ENCODE measurements around the gene PLD3.

Gene PLD3

DNA sequence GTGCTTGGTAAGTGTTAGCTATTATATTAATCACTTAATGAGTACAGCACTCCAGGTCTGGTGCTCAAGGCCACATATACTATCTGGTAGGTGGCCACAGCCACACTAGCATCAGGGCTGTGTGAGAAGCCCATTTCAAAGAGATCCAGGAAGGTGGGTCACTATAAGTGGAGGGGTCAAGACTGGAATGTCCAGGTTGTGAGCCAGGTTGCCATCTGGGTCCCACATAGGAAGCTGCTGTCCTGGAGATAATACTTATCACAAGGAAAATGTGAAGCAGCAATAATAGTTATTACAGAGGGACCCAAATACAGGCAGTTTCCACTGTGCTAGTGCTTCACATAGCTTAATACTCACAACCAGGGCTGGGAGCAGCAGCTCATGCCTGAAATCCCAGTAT lies 13.4 kb upstream of the PLD3 start:
- Histone ChIP-seq H3K36me3 (ENCODE audit: insufficient read depth, low read length) (peaks cover 42% of the 10 kb centered on the region), H3K27ac (ENCODE audit: low read depth, low read length) (no peak overlapping the region), H3K9me3 (ENCODE audit: low read length) (no peaks in the 10 kb centered on the region), H3K4me1 (ENCODE audit: insufficient read depth, low read length) (no peaks in the 10 kb centered on the region), H3K9ac (ENCODE audit: low read length) (no peak overlapping the region), H3K4me3 (ENCODE audit: low read depth in 1 of 2, low read length in 2 of 2) (no peak overlapping the region), H3K27me3 (ENCODE audit: control insufficient read depth in 1 of 2, insufficient read depth in 2 of 2, low read length in 2 of 2) (no peaks in the 10 kb centered on the region)

DNA sequence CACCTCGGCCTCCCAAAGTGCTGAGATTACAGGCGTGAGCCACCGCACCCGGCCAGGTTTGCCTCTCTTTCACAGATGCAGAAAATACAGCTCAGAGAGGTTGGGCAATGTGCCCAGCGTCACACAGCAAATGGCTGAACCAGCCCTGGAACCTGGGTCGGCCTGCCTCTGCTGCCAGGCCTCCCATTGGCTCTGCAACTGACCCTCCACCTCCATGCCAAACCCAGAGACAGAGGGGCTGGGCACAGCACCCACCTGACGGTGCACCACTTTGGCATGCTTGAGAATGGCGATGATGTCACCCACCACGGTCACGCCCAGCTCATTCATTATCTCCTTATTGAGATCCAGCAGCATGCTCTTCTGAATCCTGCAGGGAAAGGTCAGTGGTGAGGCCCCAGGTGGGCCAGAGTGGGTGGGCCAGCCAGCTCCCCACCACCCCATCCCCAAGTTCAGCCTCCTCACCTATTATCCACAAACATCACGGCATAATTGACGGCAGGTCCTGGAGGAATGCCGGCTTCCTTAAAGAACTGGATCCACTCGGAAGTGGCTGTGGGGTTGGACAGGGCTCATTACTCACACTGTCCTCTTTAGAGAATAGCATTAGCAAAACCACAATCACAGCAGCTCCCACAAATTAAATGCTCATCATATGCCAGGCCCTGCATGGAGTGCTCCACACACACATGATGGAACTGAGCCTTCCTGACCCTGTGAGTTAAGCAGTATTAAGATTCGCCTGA lies 12.5 kb upstream of the PLD3 start:
- H3K27me3 ChIP-seq (ENCODE audit: control insufficient read depth in 1 of 2, insufficient read depth in 2 of 2, low read length in 2 of 2), result no peaks in the 10 kb centered on the region
- H3K4me1 ChIP-seq (ENCODE audit: insufficient read depth, low read length), result no peaks in the 10 kb centered on the region
- no peak overlapping the region for H3K9ac ChIP-seq (ENCODE audit: low read length)
- peaks cover 36% of the 10 kb centered on the region for H3K36me3 ChIP-seq (ENCODE audit: insufficient read depth, low read length)
- H3K27ac ChIP-seq (ENCODE audit: low read depth, low read length), result no peak overlapping the region
- H3K9me3 ChIP-seq (ENCODE audit: low read length), result no peaks in the 10 kb centered on the region
- H3K4me3 ChIP-seq (ENCODE audit: low read depth in 1 of 2, low read length in 2 of 2), result no peak overlapping the region

- Histone ChIP-seq H3K4me1 (ENCODE audit: insufficient read depth, low read length) (peaks cover 2% of the 10 kb centered on the region), H3K4me3 (ENCODE audit: low read depth in 1 of 2, low read length in 2 of 2) (no peak overlapping the region), H3K27ac (ENCODE audit: low read depth, low read length) (no peak overlapping the region), H3K27me3 (ENCODE audit: control insufficient read depth in 1 of 2, insufficient read depth in 2 of 2, low read length in 2 of 2) (no peaks in the 10 kb centered on the region), H3K9me3 (ENCODE audit: low read length) (no peaks in the 10 kb centered on the region), H3K36me3 (ENCODE audit: insufficient read depth, low read length) (peaks cover 30% of the 10 kb centered on the region), H3K9ac (ENCODE audit: low read length) (no peak overlapping the region)
These were observed 11.9 kb upstream of the PLD3 start for GRCh38 chr19:40336601-40336900.

- peaks cover 27% of the 10 kb centered on the region for H3K36me3 ChIP-seq (ENCODE audit: insufficient read depth, low read length)
These were observed 11.4 kb upstream of the PLD3 start for GRCh38 chr19:40337107-40337506.

DNA sequence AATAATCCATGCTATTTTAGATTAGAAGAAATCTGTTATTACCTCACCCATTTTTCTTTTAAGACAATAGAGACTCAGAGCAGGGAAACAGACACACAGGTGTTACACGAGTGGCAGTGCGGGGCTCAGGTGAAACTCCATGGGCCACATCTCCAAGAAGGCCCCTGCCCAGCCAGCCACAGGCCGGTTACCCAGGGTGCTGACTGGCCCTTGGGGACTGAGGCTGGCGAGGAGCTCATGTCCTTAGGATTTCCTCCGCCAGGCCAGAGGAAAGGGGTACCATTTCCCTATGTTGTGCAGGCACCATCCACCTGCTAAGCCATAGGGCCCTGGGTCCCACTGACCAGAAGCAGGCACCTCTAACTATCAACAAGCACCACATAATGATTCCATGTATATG lies 10.9 kb upstream of the PLD3 start:
- Histone ChIP-seq H3K4me1 (ENCODE audit: insufficient read depth, low read length) (peaks cover 11% of the 10 kb centered on the region), H3K9me3 (ENCODE audit: low read length) (no peaks in the 10 kb centered on the region), H3K9ac (ENCODE audit: low read length) (no peak overlapping the region), H3K4me3 (ENCODE audit: low read depth in 1 of 2, low read length in 2 of 2) (no peak overlapping the region), H3K27ac (ENCODE audit: low read depth, low read length) (no peak overlapping the region), H3K27me3 (ENCODE audit: control insufficient read depth in 1 of 2, insufficient read depth in 2 of 2, low read length in 2 of 2) (no peaks in the 10 kb centered on the region), H3K36me3 (ENCODE audit: insufficient read depth, low read length) (peaks cover 23% of the 10 kb centered on the region)

More at GRCh38 chr19:40337107-40337506, 11.4 kb upstream of the PLD3 start:
- H3K9ac ChIP-seq (ENCODE audit: low read length), result no peak overlapping the region
- no peak overlapping the region for H3K4me3 ChIP-seq (ENCODE audit: low read depth in 1 of 2, low read length in 2 of 2)
- H3K9me3 ChIP-seq (ENCODE audit: low read length), result no peaks in the 10 kb centered on the region
- no peak overlapping the region for H3K27ac ChIP-seq (ENCODE audit: low read depth, low read length)
- no peaks in the 10 kb centered on the region for H3K27me3 ChIP-seq (ENCODE audit: control insufficient read depth in 1 of 2, insufficient read depth in 2 of 2, low read length in 2 of 2)
- peaks cover 7% of the 10 kb centered on the region for H3K4me1 ChIP-seq (ENCODE audit: insufficient read depth, low read length)

DNA sequence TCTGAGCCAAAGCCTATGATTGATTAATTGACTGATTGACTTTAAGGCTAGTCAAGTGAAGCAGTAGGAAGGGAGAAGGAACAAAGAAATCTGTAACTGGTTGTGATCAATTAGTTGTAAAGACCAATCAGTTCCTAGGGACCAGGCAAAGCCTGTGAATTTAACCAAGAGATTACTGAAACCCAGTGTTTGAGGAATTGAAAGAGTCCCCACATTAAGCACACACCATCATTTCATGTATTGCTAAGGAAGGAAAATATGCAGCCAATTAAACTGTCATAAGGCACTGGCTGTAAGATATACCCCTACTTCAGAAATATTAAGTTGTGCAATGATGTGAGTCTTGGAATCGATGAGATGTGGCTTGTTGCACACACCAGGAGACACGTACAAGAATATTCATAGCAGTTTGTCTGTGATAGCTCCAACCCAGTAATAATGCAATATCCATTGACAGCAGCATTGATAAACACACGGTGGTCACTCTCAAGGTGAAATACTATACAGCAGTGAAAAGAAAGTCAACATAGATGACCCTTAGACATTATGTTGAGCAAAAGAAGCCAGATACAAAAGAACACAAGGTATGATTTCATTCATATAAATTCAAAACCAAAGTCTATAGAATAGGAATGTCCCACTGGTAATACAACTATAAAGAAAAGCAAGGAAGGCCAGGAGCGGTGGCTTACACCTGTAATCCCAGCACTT lies 9.3 kb upstream of the PLD3 start:
- Histone ChIP-seq H3K4me3 (ENCODE audit: low read depth in 1 of 2, low read length in 2 of 2) (no peak overlapping the region), H3K4me1 (ENCODE audit: insufficient read depth, low read length) (peaks cover 11% of the 10 kb centered on the region), H3K27ac (ENCODE audit: low read depth, low read length) (no peak overlapping the region), H3K36me3 (ENCODE audit: insufficient read depth, low read length) (peaks cover 11% of the 10 kb centered on the region), H3K9ac (ENCODE audit: low read length) (no peak overlapping the region), H3K9me3 (ENCODE audit: low read length) (no peaks in the 10 kb centered on the region), H3K27me3 (ENCODE audit: control insufficient read depth in 1 of 2, insufficient read depth in 2 of 2, low read length in 2 of 2) (no peaks in the 10 kb centered on the region)

GRCh38 chr19:40341601-40342482 lies 6.7 kb upstream of the PLD3 start:
- Histone ChIP-seq H3K27ac (ENCODE audit: low read depth, low read length) (no peak overlapping the region), H3K9me3 (ENCODE audit: low read length) (no peaks in the 10 kb centered on the region), H3K36me3 (ENCODE audit: insufficient read depth, low read length) (no peaks in the 10 kb centered on the region), H3K4me3 (ENCODE audit: low read depth in 1 of 2, low read length in 2 of 2) (no peak overlapping the region), H3K4me1 (ENCODE audit: insufficient read depth, low read length) (peaks cover 13% of the 10 kb centered on the region), H3K27me3 (ENCODE audit: control insufficient read depth in 1 of 2, insufficient read depth in 2 of 2, low read length in 2 of 2) (no peaks in the 10 kb centered on the region), H3K9ac (ENCODE audit: low read length) (no peak overlapping the region)

GRCh38 chr19:40342644-40343311 lies 5.7 kb upstream of the PLD3 start:
- no peaks in the 10 kb centered on the region for H3K36me3 ChIP-seq (ENCODE audit: insufficient read depth, low read length)
- H3K9ac ChIP-seq (ENCODE audit: low read length), result no peak overlapping the region
- no peaks in the 10 kb centered on the region for H3K9me3 ChIP-seq (ENCODE audit: low read length)
- H3K27ac ChIP-seq (ENCODE audit: low read depth, low read length), result no peak overlapping the region
- H3K4me3 ChIP-seq (ENCODE audit: low read depth in 1 of 2, low read length in 2 of 2), result no peak overlapping the region
- no peaks in the 10 kb centered on the region for H3K27me3 ChIP-seq (ENCODE audit: control insufficient read depth in 1 of 2, insufficient read depth in 2 of 2, low read length in 2 of 2)
- peaks cover 22% of the 10 kb centered on the region for H3K4me1 ChIP-seq (ENCODE audit: insufficient read depth, low read length)

DNA sequence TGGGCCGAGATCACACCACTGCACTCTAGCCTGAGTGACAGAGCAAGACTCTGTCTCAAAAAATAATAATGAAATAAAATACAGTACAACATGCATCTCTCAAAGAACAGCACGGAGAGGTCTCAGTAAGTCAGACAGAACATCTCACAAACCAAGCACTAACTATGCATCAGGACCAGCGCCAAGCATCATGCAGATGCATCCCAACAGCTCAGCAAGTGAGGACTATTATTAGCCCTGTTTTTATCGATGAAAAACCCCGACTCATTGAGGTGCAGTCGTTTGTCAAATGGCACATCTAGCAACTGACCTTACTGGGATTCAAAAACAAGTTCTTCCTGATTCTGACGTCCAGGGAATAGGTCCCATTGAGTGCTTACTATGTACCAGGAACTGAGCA lies 4.1 kb upstream of the PLD3 start:
- Histone ChIP-seq H3K27ac (ENCODE audit: low read depth, low read length) (no peak overlapping the region), H3K4me1 (ENCODE audit: insufficient read depth, low read length) (peaks cover 29% of the 10 kb centered on the region), H3K36me3 (ENCODE audit: insufficient read depth, low read length) (no peaks in the 10 kb centered on the region), H3K9ac (ENCODE audit: low read length) (no peak overlapping the region), H3K27me3 (ENCODE audit: control insufficient read depth in 1 of 2, insufficient read depth in 2 of 2, low read length in 2 of 2) (no peaks in the 10 kb centered on the region), H3K9me3 (ENCODE audit: low read length) (no peaks in the 10 kb centered on the region), H3K4me3 (ENCODE audit: low read depth in 1 of 2, low read length in 2 of 2) (no peak overlapping the region)

DNA sequence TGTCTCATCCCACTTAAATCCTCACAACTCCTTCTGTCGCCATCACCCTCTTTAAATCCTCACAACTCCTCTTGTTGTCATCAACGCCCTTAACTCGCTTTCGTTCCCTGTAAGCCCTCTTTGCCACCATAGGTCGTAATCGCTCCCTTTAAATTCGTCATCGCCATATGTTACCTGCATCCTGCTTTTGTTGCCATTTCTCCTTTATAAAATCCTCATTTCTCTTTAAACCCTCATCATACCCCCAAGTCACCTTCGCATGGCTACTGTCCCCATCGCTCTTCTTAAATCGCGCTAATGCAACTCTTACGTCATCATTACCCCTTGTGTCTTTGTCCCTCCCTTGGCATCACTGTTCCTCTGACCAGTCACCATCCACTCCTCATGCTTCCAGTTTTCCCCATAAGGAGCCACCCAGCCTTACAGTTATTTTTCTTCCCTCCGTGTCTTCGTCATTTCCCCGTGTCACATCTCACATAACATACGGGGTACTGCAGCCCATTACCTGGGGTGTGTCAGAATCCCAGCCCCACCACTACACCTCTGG lies 539 bp downstream of the PLD3 start:
- peaks cover 18% of the 10 kb centered on the region for H3K4me1 ChIP-seq (ENCODE audit: insufficient read depth, low read length)

More for the DNA sequence above, 539 bp downstream of the PLD3 start:
- H3K9ac ChIP-seq (ENCODE audit: low read length), result peak overlapping the region; percentile 40
- peak overlapping the region; percentile 15 to 71 for H3K4me3 ChIP-seq (ENCODE audit: low read depth in 1 of 2, low read length in 2 of 2)
- no peaks in the 10 kb centered on the region for H3K36me3 ChIP-seq (ENCODE audit: insufficient read depth, low read length)
- no peaks in the 10 kb centered on the region for H3K9me3 ChIP-seq (ENCODE audit: low read length)
- H3K27ac ChIP-seq (ENCODE audit: low read depth, low read length), result peak overlapping the region; percentile 65
- H3K27me3 ChIP-seq (ENCODE audit: control insufficient read depth in 1 of 2, insufficient read depth in 2 of 2, low read length in 2 of 2), result no peaks in the 10 kb centered on the region

Data from muscle layer of colon (tissue), 2 donors.